ENCODE results near the gene ZNF777. TPM values are rescaled to one million over a fixed set of nuclear protein-coding genes. Genes with fewer than 3 reads are reported as not detected.
"Not testable (repeated sequence)": the region's sequence is repeated elsewhere in the genome, so short reads cannot be mapped to it uniquely, and the experiment has no call there.

The ZNF777 gene
- total and polyA plus RNA-seq, 7 experiments from 2014 or later = 0.76 to 16.1 (median 14.0) TPM

DNA sequence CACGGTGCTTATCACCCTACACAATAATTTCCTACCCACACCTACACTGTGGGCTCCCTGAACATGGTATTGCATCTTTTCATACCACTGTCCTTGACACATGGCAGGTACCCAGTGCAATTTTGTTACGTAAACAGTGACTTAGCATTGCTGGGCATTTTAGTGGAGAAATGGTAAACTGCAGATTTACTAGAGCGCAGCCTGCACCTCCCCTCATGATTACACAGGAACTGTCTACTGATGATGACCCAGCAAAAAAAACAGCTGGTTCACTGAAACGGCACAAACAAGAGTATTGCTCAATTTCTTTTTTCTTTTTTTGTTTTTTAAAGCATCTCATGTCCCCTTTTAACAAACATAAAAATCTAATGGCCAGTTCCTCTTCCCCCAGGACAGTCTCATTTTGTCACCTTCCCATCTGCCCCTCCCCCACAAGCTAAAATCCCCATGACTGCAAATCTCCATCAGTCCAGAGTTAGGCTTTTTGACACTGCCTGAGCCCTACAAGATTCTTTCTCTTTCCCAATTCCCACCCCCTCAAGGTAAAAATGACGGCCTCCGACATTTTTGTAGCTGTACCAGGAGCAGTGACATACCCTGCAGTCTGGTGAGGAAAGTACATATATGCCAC lies 34.0 kb upstream of the ZNF777 start:
- Histone ChIP-seq H3K9me3 (ENCODE audit: control insufficient read depth in 2 of 3, low read length in 3 of 3) (no peaks in the 10 kb centered on the region), H3K4me3 (ENCODE audit: low read length) (no peak overlapping the region), H3K4me1 (ENCODE audit: control insufficient read depth in 2 of 2, insufficient read depth in 2 of 2, low read length in 2 of 2) (peaks cover 16 to 19% of the 10 kb centered on the region in 2 donors), H3K27ac (ENCODE audit: low read depth, low read length) (no peak overlapping the region), H3K27me3 (ENCODE audit: control insufficient read depth in 2 of 2, insufficient read depth in 2 of 2, low read length in 2 of 2) (no peaks in the 10 kb centered on the region), H3K36me3 (ENCODE audit: control insufficient read depth in 2 of 3, insufficient read depth in 3 of 3, low read length in 3 of 3) (peaks cover 0 to 44% (median 0%) of the 10 kb centered on the region in 3 experiments)
- peaks cover 10 to 38% (median 11%) of the 10 kb centered on the region in 5 donors for H3K36me3 Mint-ChIP-seq
- ATAC-seq (peak; percentile 28), DNase-seq (no peak)
- H3K4me3 Mint-ChIP-seq = peak overlapping the region in 6 of 10 donors; percentile 48 to 99 (median 94)
- ChIA-PET POLR2A (interaction anchor here (1.4 kb wide), 1 partner anchor 36 kb away, joined by 5 read pairs; no protein-coding TSS in a partner anchor), CTCF (interaction anchor here (0.6 to 1.3 kb wide), 3 partner anchors 13 to 293 kb away, joined by 3 to 6 read pairs (median 3); no protein-coding TSS in a partner anchor)
- H3K4me1 Mint-ChIP-seq = peaks cover 25 to 36% (median 30%) of the 10 kb centered on the region in 7 donors
- no peaks in the 10 kb centered on the region for H3K27me3 Mint-ChIP-seq
- intact Hi-C loops (cut with micrococcal nuclease) = loop anchor here (5.0 to 10.0 kb wide), 4 partner anchors 298 to 798 kb away; partner anchors contain the start of genes ZNF282 (in 2 of the 2), CUL1 (in 1 of the 2) and ZNF398 (in 1 of the 2)
- no peaks in the 10 kb centered on the region for H3K9me3 Mint-ChIP-seq
- peak overlapping the region in 8 of 9 donors; percentile 9 to 97 (median 84) for H3K27ac Mint-ChIP-seq

DNA sequence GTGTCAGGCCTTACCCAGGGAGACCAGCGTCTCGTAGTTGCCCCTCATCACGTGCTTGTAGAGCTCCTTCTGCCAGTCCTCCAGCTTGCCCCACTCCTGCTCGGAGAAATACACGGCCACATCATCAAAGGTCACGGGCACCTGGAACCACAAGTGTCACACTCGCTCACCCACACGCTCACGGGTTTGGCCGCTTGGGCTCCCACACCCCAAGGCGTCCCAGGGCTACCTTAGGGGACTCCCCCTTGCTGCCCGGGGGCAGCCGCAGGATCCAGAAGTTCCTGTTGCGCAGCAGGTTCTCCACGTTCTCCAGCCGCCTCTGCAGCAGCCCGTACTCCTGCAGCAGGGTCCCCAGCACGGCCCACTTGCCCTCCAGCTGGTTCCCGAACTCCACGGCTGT lies 33.1 kb upstream of the ZNF777 start:
- CTCF ChIA-PET; H3K27ac ChIP-seq (ENCODE audit: low read depth, low read length); H3K9me3 ChIP-seq (ENCODE audit: control insufficient read depth in 2 of 3, low read length in 3 of 3); POLR2A ChIA-PET; H3K27me3 ChIP-seq (ENCODE audit: control insufficient read depth in 2 of 2, insufficient read depth in 2 of 2, low read length in 2 of 2); H3K4me3 ChIP-seq (ENCODE audit: low read length); H3K9me3 Mint-ChIP-seq; DNase-seq; ATAC-seq; H3K4me3 Mint-ChIP-seq; H3K27me3 Mint-ChIP-seq; H3K27ac Mint-ChIP-seq: not testable (repeated sequence)
- peaks cover 10 to 44% (median 16%) of the 10 kb centered on the region in 5 donors for H3K36me3 Mint-ChIP-seq
- Histone ChIP-seq H3K36me3 (ENCODE audit: control insufficient read depth in 2 of 3, insufficient read depth in 3 of 3, low read length in 3 of 3) (peaks cover 0 to 50% (median 0%) of the 10 kb centered on the region in 3 experiments), H3K4me1 (ENCODE audit: control insufficient read depth in 2 of 2, insufficient read depth in 2 of 2, low read length in 2 of 2) (peaks cover 15 to 19% of the 10 kb centered on the region in 2 donors)
- intact Hi-C loops (cut with micrococcal nuclease) = loop anchor here in 1 of 2 donors (10.0 kb wide), 1 partner anchor 299 kb away; the partner anchor contains the start of gene ZNF282
- peaks cover 29 to 41% (median 38%) of the 10 kb centered on the region in 7 donors for H3K4me1 Mint-ChIP-seq

DNA sequence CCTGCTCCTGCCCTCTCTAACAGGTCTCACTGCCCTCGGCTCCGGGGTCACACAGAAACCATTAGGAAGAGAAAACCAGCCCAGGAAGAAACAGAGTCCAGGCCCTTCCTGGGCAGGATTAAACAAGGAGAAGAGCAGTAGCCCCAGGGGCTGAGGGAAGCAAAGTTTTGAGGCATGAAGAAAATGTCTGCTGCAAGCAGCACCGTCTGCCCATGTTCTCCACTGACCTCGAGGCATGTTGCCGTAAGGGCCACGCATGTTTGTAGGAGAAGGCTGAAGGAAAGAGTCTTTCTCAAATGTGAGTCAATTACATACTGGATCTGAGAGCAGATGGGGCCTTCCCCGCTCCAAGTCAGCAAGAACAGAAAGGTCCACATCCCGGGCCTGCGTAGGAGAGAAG lies 32.5 kb upstream of the ZNF777 start:
- Mint-ChIP-seq H3K27ac (peak overlapping the region in 1 of 9 donors; percentile 62), H3K36me3 (peaks cover 10 to 45% (median 17%) of the 10 kb centered on the region in 5 donors), H3K27me3 (no peaks in the 10 kb centered on the region), H3K4me1 (peaks cover 27 to 42% (median 37%) of the 10 kb centered on the region in 7 donors), H3K4me3 (peak overlapping the region in 1 of 10 donors; percentile 48), H3K9me3 (no peaks in the 10 kb centered on the region)
- CTCF ChIA-PET = no interaction called here
- intact Hi-C loops (cut with micrococcal nuclease) = loop anchor here in 1 of 2 donors (10.0 kb wide), 1 partner anchor 299 kb away; the partner anchor contains the start of gene ZNF282
- Histone ChIP-seq H3K9me3 (ENCODE audit: control insufficient read depth in 2 of 3, low read length in 3 of 3) (no peaks in the 10 kb centered on the region), H3K36me3 (ENCODE audit: control insufficient read depth in 2 of 3, insufficient read depth in 3 of 3, low read length in 3 of 3) (peaks cover 0 to 53% (median 3%) of the 10 kb centered on the region in 3 experiments), H3K27ac (ENCODE audit: low read depth, low read length) (no peak overlapping the region), H3K4me3 (ENCODE audit: low read length) (no peak overlapping the region), H3K27me3 (ENCODE audit: control insufficient read depth in 2 of 2, insufficient read depth in 2 of 2, low read length in 2 of 2) (no peaks in the 10 kb centered on the region), H3K4me1 (ENCODE audit: control insufficient read depth in 2 of 2, insufficient read depth in 2 of 2, low read length in 2 of 2) (peaks cover 15 to 19% of the 10 kb centered on the region in 2 donors)
- no peak for ATAC-seq
- POLR2A ChIA-PET = no interaction called here
- DNase-seq = no peak

DNA sequence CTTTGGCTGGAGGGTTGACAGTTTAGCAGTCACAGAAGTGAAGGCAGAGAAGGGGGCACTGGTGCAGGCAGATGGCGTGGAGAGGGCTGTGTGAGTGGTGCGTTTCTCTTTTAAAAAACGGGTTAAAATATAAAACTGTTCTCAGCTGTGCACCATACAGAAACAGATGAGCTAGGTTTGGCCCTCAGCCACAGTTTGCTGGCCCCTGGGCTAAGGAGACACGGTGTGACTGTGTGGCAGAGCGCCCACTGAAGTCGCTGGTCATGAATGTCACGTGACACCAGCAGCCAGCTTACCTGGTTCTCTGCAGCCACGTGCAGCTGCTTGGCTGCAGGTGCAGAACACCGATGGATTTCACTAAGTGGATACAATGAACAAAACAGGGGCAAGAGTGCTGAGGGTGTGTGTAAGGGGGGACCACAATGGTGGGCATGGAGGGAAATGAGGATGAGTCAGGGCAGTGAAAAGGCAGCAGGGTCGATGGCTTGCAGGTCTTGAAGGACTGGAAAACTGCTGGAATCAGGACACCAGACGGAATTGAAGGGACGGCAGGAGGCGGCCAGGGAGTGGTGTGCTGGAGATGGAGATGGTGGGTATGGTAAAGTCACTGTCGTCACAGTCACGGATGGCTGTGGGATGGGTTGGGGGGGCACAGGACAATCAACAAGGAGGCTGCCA lies 29.4 kb upstream of the ZNF777 start:
- H3K27ac Mint-ChIP-seq = peak overlapping the region in 4 of 9 donors; percentile 21 to 58 (median 43)
- CTCF ChIA-PET = no interaction called here
- H3K27me3 Mint-ChIP-seq = no peaks in the 10 kb centered on the region
- POLR2A ChIA-PET = no interaction called here
- Histone ChIP-seq H3K36me3 (ENCODE audit: control insufficient read depth in 2 of 3, insufficient read depth in 3 of 3, low read length in 3 of 3) (peaks cover 0 to 72% (median 11%) of the 10 kb centered on the region in 3 experiments), H3K4me1 (ENCODE audit: control insufficient read depth in 2 of 2, insufficient read depth in 2 of 2, low read length in 2 of 2) (no peaks in the 10 kb centered on the region), H3K4me3 (ENCODE audit: low read length) (no peak overlapping the region), H3K27ac (ENCODE audit: low read depth, low read length) (no peak overlapping the region), H3K27me3 (ENCODE audit: control insufficient read depth in 2 of 2, insufficient read depth in 2 of 2, low read length in 2 of 2) (no peaks in the 10 kb centered on the region), H3K9me3 (ENCODE audit: control insufficient read depth in 2 of 3, low read length in 3 of 3) (no peaks in the 10 kb centered on the region)
- no peak overlapping the region for H3K4me3 Mint-ChIP-seq
- DNase-seq (no peak), ATAC-seq (no peak)
- peaks cover 10 to 33% (median 20%) of the 10 kb centered on the region in 7 donors for H3K4me1 Mint-ChIP-seq
- intact Hi-C loops (cut with micrococcal nuclease) = loop anchor here in 1 of 2 donors (10.0 kb wide), 1 partner anchor 295 kb away; the partner anchor contains the start of gene ZNF282
- no peaks in the 10 kb centered on the region for H3K9me3 Mint-ChIP-seq
- H3K36me3 Mint-ChIP-seq = peaks cover 17 to 69% (median 33%) of the 10 kb centered on the region in 5 donors

DNA sequence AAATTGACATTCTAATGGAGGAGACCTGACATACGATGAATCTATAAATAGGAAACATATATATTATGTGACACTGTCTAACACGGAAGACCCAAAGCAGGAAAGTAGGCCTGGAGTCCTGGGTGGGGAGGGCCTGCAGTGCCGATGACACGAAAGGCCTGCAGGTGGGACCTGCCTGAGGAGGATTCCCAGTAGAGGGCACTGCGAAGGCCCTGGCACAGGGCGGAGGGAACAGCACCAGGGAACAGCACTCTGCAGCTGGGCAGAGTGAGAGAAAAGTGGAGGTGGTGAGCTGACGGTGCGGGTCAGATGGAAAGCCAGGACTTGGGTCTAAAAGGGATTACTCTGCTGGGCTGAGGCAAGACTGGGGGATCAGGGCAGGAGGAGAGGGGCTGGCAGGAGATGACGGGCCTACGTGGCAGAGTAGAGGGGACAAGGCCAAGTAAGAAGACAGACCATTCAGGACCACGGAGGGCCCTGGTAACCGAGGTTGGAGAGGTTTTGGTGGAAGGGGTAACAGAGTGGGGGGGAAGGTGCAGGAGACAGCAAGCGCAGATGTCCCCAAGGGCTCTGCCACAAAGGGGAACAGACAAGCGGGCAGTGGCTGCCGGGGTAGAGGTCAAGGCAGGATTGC lies 28.6 kb upstream of the ZNF777 start:
- Histone ChIP-seq H3K36me3 (ENCODE audit: control insufficient read depth in 2 of 3, insufficient read depth in 3 of 3, low read length in 3 of 3) (peaks cover 0 to 72% (median 11%) of the 10 kb centered on the region in 3 experiments), H3K9me3 (ENCODE audit: control insufficient read depth in 2 of 3, low read length in 3 of 3) (no peaks in the 10 kb centered on the region), H3K27me3 (ENCODE audit: control insufficient read depth in 2 of 2, insufficient read depth in 2 of 2, low read length in 2 of 2) (no peaks in the 10 kb centered on the region), H3K4me3 (ENCODE audit: low read length) (no peak overlapping the region), H3K27ac (ENCODE audit: low read depth, low read length) (no peak overlapping the region), H3K4me1 (ENCODE audit: control insufficient read depth in 2 of 2, insufficient read depth in 2 of 2, low read length in 2 of 2) (no peaks in the 10 kb centered on the region)
- Mint-ChIP-seq H3K9me3 (peaks cover 0 to 1% (median 0%) of the 10 kb centered on the region in 11 donors), H3K36me3 (peaks cover 20 to 72% (median 36%) of the 10 kb centered on the region in 5 donors), H3K27ac (peak overlapping the region in 5 of 9 donors; percentile 21 to 91 (median 58)), H3K27me3 (no peaks in the 10 kb centered on the region), H3K4me1 (peaks cover 3 to 26% (median 16%) of the 10 kb centered on the region in 7 donors), H3K4me3 (no peak overlapping the region)
- no peak for DNase-seq
- intact Hi-C loops (cut with micrococcal nuclease) = loop anchor here in 1 of 2 donors (2.0 to 10.0 kb wide), 2 partner anchors 135 to 295 kb away; partner anchors contain the start of gene ZNF282
- CTCF ChIA-PET = no interaction called here
- ATAC-seq = peak; percentile 66
- POLR2A ChIA-PET = no interaction called here

DNA sequence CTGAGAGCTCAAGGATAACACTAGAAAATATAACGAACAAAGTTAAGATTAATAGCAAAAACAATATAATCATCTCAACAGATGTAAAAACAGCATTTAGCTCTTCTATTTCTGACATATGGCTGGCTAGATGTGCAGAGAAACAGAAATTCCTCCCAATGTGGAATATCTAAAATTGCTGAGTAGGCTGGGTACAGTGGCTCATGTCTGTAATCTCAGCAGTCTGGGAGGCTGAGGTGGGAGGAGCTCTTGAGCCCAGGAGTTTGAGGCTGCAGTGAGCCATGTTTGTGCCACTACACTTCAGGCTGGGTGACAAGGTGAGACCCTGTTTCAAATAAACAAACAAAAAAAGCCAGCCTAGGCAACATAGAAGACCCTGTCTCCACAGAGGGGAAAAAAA lies 18.7 kb upstream of the ZNF777 start:
- no peaks in the 10 kb centered on the region for H3K9me3 ChIP-seq (ENCODE audit: control insufficient read depth in 2 of 3, low read length in 3 of 3)
- H3K4me3 Mint-ChIP-seq = no peak overlapping the region
- peaks cover 5 to 34% (median 6%) of the 10 kb centered on the region in 3 experiments for H3K36me3 ChIP-seq (ENCODE audit: control insufficient read depth in 2 of 3, insufficient read depth in 3 of 3, low read length in 3 of 3)
- no peak for DNase-seq
- intact Hi-C loops (cut with micrococcal nuclease) = no loop called here
- ATAC-seq = no peak
- no peaks in the 10 kb centered on the region for H3K4me1 ChIP-seq (ENCODE audit: control insufficient read depth in 2 of 2, insufficient read depth in 2 of 2, low read length in 2 of 2)
- peaks cover 0 to 10% (median 3%) of the 10 kb centered on the region in 7 donors for H3K4me1 Mint-ChIP-seq
- no peak overlapping the region for H3K27ac Mint-ChIP-seq
- H3K9me3 Mint-ChIP-seq = peaks cover 0 to 10% (median 6%) of the 10 kb centered on the region in 11 donors
- CTCF ChIA-PET = interaction anchor here (1.2 kb wide), 1 partner anchor 16 kb away, joined by 3 read pairs; no protein-coding TSS in a partner anchor
- H3K4me3 ChIP-seq (ENCODE audit: low read length) = no peak overlapping the region
- POLR2A ChIA-PET = no interaction called here
- no peak overlapping the region for H3K27ac ChIP-seq (ENCODE audit: low read depth, low read length)
- H3K36me3 Mint-ChIP-seq = peaks cover 12 to 59% (median 36%) of the 10 kb centered on the region in 5 donors
- H3K27me3 Mint-ChIP-seq = no peaks in the 10 kb centered on the region
- H3K27me3 ChIP-seq (ENCODE audit: control insufficient read depth in 2 of 2, insufficient read depth in 2 of 2, low read length in 2 of 2) = no peaks in the 10 kb centered on the region

All from naive thymus-derived CD4-positive, alpha-beta T cell (primary cell).